Ramos (cell line): ENCODE data around the gene MICU2.

Experiments
- in situ Hi-C: fragments of 300-500 bp; cut with MboI; formaldehyde crosslinking; loops from one replicate; pipeline ENCODE4 v1.14.3; 2022; ENCODE audit warnings: low sequenced_read_pairs; ENCODE audit not compliant: unreplicated experiment

Gene MICU2

GRCh38 chr13:21603531-21604448 lies at the start of gene MICU2:
MICU2 (minus strand) TSS chr13:21604170; CDS start chr13:21604148, 22 bp downstream.
- in situ Hi-C loops: no loop called here

GRCh38 chr13:21641629-21642028 lies 37.7 kb upstream of the MICU2 start:
- in situ Hi-C loops: no loop called here

GRCh38 chr13:21639561-21639960 lies 35.6 kb upstream of the MICU2 start:
- in situ Hi-C loops: no loop called here

GRCh38 chr13:21638319-21639282 lies 34.6 kb upstream of the MICU2 start:
- in situ Hi-C loops: no loop called here

GRCh38 chr13:21637296-21637695 lies 33.3 kb upstream of the MICU2 start:
- in situ Hi-C loops: no loop called here

GRCh38 chr13:21636656-21637055 lies 32.7 kb upstream of the MICU2 start:
- in situ Hi-C loops: no loop called here

- in situ Hi-C loops: no loop called here
These were observed 28.2 kb upstream of the MICU2 start for GRCh38 chr13:21632196-21632595.

- in situ Hi-C loops: no loop called here
These were observed 21.4 kb upstream of the MICU2 start for GRCh38 chr13:21625366-21625765.

GRCh38 chr13:21620861-21621260 lies 16.9 kb upstream of the MICU2 start:
- in situ Hi-C loops: no loop called here

GRCh38 chr13:21619633-21620220 lies 15.8 kb upstream of the MICU2 start:
- in situ Hi-C loops: no loop called here

- in situ Hi-C loops: no loop called here
These were observed 12.9 kb upstream of the MICU2 start for GRCh38 chr13:21616880-21617279.

- in situ Hi-C loops: no loop called here
These were observed 12.4 kb upstream of the MICU2 start for GRCh38 chr13:21616205-21616866.

GRCh38 chr13:21615427-21615826 lies 11.5 kb upstream of the MICU2 start:
- in situ Hi-C loops: no loop called here

- in situ Hi-C loops: no loop called here
These were observed 9.8 kb upstream of the MICU2 start for GRCh38 chr13:21613791-21614190.

- in situ Hi-C loops: no loop called here
These were observed 7.4 kb upstream of the MICU2 start for GRCh38 chr13:21611385-21611784.

GRCh38 chr13:21610687-21611086 lies 6.7 kb upstream of the MICU2 start:
- in situ Hi-C loops: no loop called here

- in situ Hi-C loops: no loop called here
These were observed 5.0 kb upstream of the MICU2 start for GRCh38 chr13:21608961-21609360.

GRCh38 chr13:21606796-21607195 lies 2.8 kb upstream of the MICU2 start:
- in situ Hi-C loops: no loop called here

- in situ Hi-C loops: no loop called here
These were observed 2.3 kb upstream of the MICU2 start for GRCh38 chr13:21606251-21606650.

GRCh38 chr13:21596722-21597121 lies 7.2 kb downstream of the MICU2 start:
- in situ Hi-C loops: no loop called here
